PFSK-1 (cell line): ENCODE data around the gene RPS18.

Experiments
- FOXP2 ChIP-seq: optimal IDR thresholded peaks from 2 replicates; pipeline ENCODE3; 2011; ENCODE audit warnings: borderline replicate concordance, control low read depth, inconsistent platforms; ENCODE audit not compliant: insufficient read depth; ENCODE audit errors: extremely low read length, extremely low read depth
- POLR2AphosphoS5 ChIP-seq: IDR thresholded peaks from 2 replicates; pipeline ENCODE4 v1.6.1; 2012; ENCODE audit warnings: low read depth, mild to moderate bottlenecking, control low read depth, low read length, moderate library complexity
- REST ChIP-seq, 2 experiments: IDR thresholded peaks; 2 replicates each; pipeline versions ENCODE4 v1.6.1 to v1.8.0; 2011 to 2012; ENCODE audit warnings: low read depth in 2 of 2, low read length in 2 of 2, control low read depth in 1 of 2, inconsistent platforms in 1 of 2, mild to moderate bottlenecking in 1 of 2, moderate library complexity in 1 of 2; ENCODE audit not compliant: insufficient read depth in 1 of 2
- SIN3A ChIP-seq: IDR thresholded peaks from 2 replicates; pipeline ENCODE4 v1.6.1; 2012; ENCODE audit warnings: mild to moderate bottlenecking, low read length, moderate library complexity, borderline replicate concordance; ENCODE audit not compliant: insufficient read depth
- TAF1 ChIP-seq: IDR thresholded peaks from 2 replicates; pipeline ENCODE4 v1.6.1; 2012; ENCODE audit warnings: low read length, control low read depth, borderline replicate concordance; ENCODE audit not compliant: insufficient read depth

Gene RPS18

GRCh38 chr6:33277663-33278391 is 6.0 kb downstream of the RPS18 start:
- TF ChIP-seq FOXP2 (no peak), SIN3A (no peak), REST (IDR thresholded peaks at IDR 0.05; ENCODE audit: insufficient read depth in 1 of 2, low read depth in 2 of 2, low read length in 2 of 2) (no peak), POLR2AphosphoS5 (no peak; the same call in 1 of the 2 replicates), TAF1 (no peak)

DNA sequence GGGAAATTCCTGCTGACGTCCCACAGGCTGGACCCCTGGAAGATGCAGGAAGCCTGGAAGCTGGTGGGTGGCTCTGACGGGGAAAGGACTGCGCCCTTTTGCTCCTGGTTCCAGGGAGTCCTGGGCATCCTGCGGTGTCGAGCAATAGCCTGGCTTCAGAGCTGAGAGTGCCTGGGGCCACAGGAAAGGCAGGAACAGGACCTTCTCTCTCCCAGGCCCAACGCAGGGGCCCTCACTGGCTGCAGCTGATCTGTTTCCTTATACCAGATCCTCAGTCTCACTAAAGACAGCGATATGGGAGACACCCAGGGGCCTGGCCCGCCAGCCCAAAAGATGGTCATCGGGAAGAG is 6.5 kb downstream of the RPS18 start:
- TF ChIP-seq TAF1: no peak
- TF ChIP-seq FOXP2: no peak
- no peak for TF ChIP-seq POLR2AphosphoS5
- TF ChIP-seq REST (IDR thresholded peaks at IDR 0.05; ENCODE audit: insufficient read depth in 1 of 2, low read depth in 2 of 2, low read length in 2 of 2): no peak
- no peak for TF ChIP-seq SIN3A

- no peak for TF ChIP-seq TAF1
Observed at GRCh38 chr6:33278810-33279209, 6.9 kb downstream of the RPS18 start.

DNA sequence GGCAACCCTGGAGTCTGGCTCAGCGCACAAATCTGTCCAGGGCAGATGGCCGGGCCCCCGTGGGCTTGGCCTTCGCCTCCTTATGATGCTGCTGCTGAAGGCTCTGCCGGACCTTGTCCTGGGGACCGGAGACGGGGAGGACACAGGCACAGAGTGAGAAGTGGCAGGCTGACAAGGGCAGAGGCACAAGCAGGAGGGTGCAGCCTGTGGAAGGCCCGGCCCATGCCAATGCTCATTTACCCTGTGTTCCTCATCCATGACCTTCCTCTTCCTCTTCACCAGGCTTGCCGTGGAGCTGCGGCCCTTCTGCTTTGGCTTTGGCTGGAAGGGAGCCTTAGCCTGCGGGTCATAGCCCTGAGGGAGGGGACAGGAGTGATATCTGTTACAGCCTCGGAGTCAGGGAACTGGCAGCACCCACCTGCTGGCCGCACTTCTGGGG is 7.4 kb downstream of the RPS18 start:
- TF ChIP-seq POLR2AphosphoS5 (no peak), SIN3A (no peak), REST (IDR thresholded peaks at IDR 0.05; ENCODE audit: insufficient read depth in 1 of 2, low read depth in 2 of 2, low read length in 2 of 2) (no peak), TAF1 (no peak), FOXP2 (no peak)

DNA sequence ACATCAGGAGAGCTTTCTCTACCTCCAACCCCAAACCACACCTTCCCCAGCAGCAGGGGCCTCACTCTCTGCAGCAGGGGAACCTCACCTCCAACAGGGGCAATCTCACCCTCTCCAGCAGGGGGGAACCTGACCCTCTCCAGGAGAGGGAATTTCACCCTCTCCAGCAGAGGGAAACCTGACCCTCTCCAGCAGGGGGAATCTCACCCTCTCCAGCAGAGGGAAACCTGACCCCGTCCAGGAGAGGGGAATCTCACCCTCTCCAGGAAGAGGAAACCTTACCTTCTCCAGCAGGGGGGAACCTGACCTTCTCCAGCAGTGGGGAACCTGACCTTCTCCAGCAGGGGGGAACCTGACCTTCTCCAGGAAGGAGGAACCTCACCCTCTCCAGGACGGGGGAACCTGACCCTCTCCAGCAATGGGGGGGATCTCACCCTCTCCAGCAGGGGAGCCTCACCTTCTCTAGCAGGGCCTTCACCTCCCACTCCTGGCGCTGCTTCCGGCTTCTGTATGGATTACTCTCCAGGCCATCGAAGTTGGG is 8.2 kb downstream of the RPS18 start:
- TF ChIP-seq TAF1: no peak

DNA sequence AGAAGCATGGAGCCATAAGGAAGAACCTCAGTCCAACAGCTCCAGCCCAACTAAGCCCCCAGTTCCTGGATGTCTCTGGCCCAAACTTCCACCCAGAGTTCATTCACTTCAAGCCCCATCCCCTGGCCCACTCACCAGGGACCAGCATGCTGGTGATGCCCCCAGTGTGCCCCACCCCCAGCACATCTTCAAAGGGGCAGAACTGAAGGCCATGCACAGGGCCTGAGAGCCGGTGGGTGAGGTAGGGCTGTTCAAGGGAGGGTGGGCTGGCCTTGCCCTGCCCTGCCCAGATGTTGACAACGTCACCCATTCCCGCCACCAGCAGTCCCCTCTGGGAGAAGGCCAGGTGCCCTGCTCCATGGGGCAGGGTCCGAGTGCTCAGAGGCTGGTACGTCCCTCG is 8.7 kb downstream of the RPS18 start:
- TF ChIP-seq POLR2AphosphoS5: no peak
- no peak for TF ChIP-seq SIN3A
- no peak for TF ChIP-seq REST (IDR thresholded peaks at IDR 0.05; ENCODE audit: insufficient read depth in 1 of 2, low read depth in 2 of 2, low read length in 2 of 2)
- TF ChIP-seq FOXP2: no peak
